Keratinocyte (primary cell): Measurements from ENCODE around the gene SYDE2.

Experiments used
- CTCF ChIP-seq, 3 experiments: IDR thresholded peaks in 1 of 3; conservative IDR thresholded peaks in 1 of 3; optimal IDR thresholded peaks in 1 of 3; 2 replicates in 2 of 3; 3 replicates in 1 of 3; pipeline versions ENCODE3 to v1.5.1; 2011; ENCODE audit warnings: low read length in 3 of 3, mild to moderate bottlenecking in 3 of 3, moderate library complexity in 2 of 3, control low read depth in 1 of 3, inconsistent platforms in 1 of 3; ENCODE audit not compliant: insufficient read depth in 2 of 3; ENCODE audit errors: extremely low read depth in 1 of 3
- EZH2 ChIP-seq: IDR thresholded peaks from one replicate; pipeline ENCODE4 v1.6.1; 2012; ENCODE audit warnings: inconsistent platforms, mild to moderate bottlenecking, low read length, moderate library complexity

GRCh38 chr1:85220756-85221201 lies 20.0 kb upstream of the SYDE2 start:
- no peak for TF ChIP-seq CTCF (optimal IDR thresholded peaks at IDR 0.05 in 1 of 3, IDR thresholded peaks at IDR 0.05 in 1 of 3, conservative IDR thresholded peaks at IDR 0.05 in 1 of 3; ENCODE audit: extremely low read depth in 1 of 3, insufficient read depth in 2 of 3, low read length in 3 of 3)
- TF ChIP-seq EZH2: no peak
